Measurements from ENCODE around the gene THUMPD2.
"Not testable (repeated sequence)": the region's sequence is repeated elsewhere in the genome, so short reads cannot be mapped to it uniquely, and the experiment has no call there.

The THUMPD2 gene, protein sequence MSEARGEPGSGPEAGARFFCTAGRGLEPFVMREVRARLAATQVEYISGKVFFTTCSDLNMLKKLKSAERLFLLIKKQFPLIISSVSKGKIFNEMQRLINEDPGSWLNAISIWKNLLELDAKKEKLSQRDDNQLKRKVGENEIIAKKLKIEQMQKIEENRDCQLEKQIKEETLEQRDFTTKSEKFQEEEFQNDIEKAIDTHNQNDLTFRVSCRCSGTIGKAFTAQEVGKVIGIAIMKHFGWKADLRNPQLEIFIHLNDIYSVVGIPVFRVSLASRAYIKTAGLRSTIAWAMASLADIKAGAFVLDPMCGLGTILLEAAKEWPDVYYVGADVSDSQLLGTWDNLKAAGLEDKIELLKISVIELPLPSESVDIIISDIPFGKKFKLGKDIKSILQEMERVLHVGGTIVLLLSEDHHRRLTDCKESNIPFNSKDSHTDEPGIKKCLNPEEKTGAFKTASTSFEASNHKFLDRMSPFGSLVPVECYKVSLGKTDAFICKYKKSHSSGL

DNA sequence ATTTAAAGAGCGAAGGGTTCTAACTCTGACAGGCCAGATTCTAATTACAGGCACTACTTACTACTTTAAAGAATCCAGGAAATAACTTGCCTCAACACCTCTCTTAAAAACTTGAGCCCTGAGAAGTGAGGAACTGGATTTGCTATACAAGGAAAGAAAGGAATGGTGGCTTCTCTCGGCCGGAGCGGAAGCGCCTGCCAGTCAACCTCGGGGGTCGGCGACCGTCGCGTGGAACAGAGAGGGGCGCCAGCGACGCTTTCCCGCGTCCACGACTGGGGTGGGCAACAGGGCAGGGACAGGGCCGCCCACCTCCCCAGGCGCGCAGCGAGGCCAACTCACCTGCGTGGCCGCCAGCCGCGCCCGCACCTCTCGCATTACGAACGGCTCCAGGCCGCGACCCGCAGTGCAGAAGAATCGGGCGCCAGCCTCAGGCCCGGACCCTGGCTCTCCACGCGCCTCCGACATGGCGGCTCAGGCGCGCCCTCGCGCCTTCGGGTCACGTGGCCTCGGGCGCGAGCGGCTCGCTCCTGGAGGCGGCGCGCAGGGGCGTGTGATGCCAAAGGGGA lies at the start of gene THUMPD2:
THUMPD2 (minus strand) TSS at position 484 of the 566 bp plus-strand sequence; CDS start at position 465, 19 bp downstream.
- DNase-seq: peak; percentile 59

DNA sequence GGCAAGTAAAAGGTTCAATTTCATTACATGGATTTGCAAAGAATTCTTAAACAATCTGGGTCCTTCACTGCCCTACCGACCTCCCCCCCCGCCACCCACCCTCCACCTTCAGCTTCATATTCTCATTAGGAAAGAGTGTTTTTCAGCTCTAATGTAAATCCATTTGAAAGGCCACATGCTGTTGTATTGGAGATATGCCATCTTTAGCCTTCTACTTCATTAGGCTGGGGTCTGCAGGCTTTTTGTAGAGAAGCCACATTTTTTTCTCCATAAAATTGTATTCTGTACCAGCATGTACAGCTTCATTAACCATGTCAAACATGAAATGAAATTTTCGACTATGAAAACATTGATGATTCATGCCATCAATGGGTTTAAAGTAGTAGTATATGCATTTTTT lies 42.8 kb upstream of the THUMPD2 start:
- DNase-seq: no peak

DNA sequence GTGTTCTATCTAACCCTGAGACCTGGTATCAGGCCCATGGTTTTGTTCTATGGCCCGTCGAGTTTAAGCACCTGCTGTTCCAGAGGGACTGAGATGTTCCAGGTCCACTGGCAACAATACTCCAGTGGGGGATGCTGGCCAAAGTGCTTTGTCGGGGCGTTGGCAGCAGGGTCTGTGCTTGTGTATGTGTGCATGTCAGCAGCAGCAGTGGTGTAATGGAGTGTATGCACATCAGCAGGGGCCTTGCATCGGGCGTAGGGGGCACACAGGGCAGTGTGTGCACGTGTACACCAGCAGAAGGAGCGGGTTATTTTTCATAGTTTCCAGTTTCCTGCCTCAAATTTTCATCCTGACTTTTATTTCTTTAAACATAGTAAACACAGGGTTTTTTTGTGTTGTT lies 37.8 kb upstream of the THUMPD2 start:
- no peak for DNase-seq

DNA sequence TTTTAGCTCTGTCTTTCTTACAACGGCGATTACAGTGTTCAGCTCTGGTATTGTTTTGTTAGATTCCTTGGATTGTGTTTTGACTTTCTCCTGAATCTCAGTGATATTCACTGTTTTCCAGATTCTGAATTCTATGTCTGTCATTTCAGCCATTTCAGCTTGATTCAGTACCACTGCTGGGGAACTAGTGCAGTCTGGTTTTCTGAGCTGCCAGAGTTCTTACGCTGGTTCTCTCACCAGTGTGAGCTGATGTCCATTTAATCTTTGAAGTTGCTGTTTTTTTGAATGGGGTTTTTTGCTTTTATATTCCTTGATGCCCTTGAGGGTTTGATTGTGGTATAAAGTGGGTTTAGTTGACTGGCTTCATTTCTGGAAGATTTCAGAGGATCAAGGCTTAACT lies 37.4 kb upstream of the THUMPD2 start:
- DNase-seq: no peak

DNA sequence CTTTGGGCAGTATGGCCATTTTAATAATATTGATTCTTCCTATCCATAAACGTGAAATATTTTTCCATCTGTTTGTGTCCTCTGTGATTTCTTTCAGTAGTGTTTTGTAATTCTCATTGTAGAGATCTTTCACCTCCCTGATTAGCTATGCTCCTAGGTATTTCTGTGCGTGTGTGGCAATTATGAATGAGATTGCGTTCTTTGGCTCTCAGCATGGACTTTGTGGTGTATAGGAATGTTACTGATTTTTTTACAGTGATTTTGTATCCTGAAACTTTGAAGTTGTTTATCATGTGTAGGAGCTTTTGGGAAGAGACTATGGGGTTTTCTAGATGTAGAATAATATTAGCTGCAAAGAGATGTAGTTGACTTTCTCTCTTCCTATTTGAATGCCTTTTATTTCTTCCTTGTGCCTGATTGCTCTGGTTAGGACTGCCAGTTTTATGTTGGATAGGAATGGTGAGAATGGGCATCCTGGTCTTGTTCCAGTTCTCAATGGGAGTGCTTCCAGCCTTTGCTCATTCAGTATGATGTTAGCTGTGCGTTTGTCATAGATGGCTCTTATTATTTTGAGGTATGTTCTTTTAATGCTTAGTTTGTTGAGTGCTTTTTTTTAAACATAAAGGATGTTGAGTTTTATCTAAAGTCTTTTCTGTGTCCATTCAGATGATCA lies 27.0 kb upstream of the THUMPD2 start:
- no peak for DNase-seq

DNA sequence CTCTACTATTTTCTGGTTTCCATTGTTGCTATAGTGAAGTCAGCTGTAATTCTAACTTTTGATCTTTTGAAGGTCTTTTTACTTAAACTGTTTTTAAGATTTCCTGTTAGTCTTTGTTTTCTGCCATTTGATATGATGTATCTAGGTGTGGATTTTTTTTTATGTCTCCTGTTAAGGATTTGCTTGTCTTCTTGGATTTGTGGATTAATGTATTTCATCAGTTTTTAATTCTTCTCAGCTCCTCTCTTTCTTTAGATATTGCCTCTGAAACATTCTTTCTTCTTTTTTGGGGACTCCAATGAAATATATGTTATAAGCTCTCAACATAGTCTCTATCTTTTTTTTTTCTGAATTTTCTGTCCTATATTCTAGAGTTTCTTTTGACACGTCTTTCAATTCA lies 24.8 kb upstream of the THUMPD2 start:
- DNase-seq: no peak

DNA sequence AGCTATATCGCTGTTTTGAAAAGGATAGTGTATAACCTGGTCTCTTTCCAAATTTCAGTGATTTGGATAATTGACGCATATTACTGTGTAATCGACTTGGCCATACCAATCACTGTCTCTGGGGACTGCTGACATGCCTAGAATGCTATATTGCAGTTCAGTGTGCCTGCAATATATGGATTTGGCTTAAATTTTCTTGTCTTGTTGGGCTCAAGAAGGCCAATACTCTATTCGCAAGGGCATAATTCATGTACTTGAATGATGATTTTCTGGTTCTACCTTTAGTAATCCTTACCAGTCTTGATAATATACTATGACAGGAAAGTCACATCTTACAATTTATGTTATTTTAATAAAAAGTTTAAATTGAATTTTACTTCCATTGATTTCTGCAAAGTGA lies 21.7 kb upstream of the THUMPD2 start:
- DNase-seq: no peak

DNA sequence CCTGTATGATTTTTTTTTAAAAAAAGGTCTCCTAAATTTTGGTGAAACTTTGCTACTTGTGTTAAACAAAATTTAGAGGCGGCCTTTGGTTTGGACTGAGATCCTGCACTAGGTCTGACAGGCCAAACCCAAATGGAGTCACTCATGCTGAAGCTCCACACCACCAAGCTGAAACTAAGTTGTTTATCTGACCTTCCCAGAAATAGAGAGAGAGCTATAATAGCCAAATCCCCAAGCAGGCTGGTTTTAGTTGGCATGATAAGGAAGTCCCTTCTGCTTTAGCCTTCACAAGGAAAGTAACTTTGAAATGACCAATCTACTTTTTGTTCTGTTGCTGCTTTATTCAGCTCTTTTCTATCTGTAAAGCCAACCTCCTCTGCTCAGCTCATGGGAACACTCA lies 17.1 kb upstream of the THUMPD2 start:
- DNase-seq: no peak

DNA sequence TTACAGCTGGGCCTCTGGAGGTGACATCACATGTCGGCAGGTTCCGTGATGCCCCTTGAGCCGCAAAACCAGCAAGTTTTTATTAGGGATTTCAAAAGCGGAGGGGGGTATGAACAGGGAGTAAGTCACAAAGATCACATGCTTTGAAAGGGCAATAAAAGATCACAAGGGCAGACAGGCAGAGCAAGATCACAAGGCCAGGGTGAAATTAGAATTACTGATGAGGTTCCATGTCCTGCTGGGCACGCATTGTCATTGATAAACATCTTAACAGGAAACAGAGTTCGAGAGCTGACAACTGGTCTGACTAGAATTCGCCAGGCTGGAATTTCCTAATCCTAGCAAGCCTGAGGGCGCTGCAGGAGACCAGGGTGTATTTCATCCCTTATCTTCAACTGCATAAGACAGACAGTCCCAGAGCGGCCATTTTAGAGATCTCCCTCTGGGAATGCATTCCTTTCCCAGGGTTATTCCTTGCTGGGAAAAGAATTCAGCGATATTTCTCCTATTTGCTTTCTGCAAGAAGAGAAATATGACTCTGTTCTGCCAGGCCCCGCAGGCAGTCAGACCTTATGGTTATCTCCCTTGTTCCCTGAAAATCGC lies 11.3 kb upstream of the THUMPD2 start:
- not testable (repeated sequence) for DNase-seq

DNA sequence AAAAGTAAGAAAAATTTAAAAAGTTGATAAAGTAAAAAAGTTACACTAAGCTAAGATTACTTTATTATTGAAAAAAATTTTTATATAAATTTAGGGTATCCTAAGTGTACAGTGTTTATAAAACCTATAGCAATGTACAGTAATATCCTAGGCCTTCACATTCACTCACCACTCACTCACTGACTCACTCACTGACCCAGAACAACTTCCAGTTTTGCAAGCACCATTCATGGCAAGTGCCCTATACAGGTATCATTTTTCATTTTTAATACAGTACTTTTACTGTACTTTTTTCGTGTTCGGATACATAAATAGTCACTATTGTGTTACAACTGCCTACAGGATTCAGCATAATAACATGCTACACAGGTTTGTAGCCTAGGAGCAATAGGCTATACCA lies 8.9 kb upstream of the THUMPD2 start:
- DNase-seq: peak; percentile 74

DNA sequence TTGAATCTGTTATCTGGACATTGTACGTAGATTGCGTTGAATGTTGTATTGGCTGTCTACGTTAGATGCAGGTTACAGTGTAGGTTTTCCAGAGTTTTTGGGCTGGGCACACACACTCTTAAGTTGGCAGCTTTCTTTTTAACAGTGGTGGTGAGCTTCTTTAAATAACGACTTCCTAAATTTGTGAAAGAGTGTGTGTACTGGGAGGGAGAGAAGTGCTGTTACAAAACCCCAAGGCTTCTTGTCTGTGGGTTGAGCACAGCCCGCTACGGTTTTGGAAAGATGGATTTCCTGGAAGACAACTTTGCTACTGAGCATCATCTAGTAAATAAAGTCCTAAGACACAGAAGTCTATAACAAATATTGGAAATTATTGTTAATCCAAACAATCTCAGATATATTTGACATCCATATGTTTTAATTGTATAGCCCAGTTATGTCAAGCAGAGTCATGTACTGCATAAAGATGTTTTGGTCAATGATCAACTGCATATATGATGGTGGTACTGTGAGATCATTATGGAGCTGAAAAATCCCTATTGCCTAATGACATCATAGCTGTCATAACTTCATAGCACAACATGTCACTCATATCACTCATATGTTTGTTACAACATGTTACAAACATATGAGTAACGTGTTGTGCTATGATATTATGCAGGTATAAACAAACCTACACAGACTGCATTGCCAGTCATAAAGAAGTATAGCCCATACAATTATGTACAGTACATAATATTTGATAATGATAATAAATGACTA lies 7.9 kb upstream of the THUMPD2 start:
- DNase-seq: no peak

DNA sequence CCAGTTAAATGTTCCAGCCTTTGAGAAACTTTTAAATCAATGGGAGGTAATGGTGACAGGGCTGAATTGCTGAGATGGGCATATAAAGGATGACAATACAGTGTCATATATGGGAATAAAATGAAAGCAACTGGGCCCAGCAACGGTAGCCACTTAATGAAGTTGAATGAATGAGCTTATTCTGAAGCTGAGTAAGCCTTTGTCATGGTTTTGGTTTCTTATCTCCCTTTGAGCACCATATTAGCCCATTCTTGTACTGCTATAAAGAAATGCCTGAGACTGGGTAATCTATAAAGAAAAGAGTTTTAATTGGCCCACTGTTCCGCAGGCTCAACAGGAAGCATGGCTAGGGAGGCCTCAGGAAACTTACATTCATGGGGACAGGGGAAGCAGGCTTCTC lies 3.5 kb upstream of the THUMPD2 start:
- DNase-seq: no peak

DNA sequence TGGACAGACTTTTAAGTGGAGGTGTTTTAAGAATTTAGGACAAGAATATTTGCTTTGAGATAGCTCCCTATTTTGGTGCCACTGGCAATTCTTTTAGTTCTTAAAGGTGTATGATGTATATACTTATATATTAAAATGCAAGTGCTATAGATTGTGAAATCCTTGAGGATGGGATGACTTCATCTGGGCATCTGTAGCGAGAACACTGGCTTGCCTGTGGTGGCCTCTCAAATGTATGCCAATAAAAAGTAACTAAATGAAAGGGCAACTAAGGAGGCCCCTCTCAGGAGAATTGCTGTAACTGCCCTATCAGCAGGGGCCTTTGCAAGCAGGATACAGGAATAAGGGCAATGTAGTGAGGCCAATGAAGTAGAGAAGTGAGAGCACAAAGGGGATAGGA lies 2.6 kb upstream of the THUMPD2 start:
- DNase-seq: no peak

DNA sequence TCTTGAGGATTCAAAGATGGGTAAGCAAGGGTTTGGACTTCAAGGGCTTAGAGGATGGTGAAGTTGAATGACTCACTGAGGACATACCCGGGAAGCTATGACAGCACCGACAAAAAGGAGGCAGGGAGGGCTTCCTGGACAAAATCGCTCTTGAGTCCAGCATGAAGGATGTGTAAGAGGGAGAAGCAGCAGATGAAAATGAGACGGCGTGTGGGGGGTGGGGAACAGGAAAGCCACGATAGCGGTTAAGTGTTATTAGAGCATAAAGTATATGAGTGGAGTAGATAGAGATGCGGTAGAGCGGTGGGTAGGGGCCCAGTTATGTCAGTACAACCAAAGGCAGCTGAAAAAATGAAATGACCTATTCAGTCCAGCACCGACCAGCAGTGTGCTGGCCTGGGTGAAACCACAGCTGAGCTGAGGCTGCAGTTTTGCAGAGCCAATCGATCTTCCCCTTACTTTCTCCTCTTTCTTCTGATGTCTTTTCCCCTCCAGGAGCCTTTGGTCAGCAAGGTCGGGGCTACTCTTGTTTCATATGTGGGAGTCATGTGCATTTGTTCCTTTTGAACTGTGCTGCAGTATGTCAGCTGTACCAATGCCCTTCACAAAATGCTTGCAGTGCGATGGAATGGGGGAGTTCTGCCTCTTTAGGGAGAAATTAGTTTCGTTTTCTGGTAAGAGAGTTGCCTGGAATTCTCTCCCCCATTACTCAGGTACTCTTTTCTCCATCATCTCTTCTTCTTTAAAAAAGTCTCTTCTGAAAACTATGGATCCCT lies 2.0 kb upstream of the THUMPD2 start:
- no peak for DNase-seq

DNA sequence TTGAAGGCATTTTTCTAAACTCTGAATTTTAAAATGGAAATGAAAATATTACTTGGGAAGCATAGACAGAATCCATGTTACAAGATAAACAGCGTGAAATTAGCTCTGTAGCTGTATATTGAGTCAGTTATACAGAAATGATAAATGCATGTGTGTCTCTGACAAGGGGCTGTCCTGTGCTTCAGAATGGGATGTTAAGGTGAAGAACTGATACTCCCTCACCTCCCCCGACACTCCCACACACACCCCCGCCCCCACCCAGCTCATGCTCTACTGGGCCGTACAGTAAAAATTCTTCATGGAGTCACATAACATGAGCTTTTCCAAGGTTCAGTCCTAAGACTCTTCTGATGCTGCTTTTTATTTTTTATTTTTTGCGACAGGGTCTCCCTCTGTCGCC lies 869 bp upstream of the THUMPD2 start:
- DNase-seq: no peak

DNA sequence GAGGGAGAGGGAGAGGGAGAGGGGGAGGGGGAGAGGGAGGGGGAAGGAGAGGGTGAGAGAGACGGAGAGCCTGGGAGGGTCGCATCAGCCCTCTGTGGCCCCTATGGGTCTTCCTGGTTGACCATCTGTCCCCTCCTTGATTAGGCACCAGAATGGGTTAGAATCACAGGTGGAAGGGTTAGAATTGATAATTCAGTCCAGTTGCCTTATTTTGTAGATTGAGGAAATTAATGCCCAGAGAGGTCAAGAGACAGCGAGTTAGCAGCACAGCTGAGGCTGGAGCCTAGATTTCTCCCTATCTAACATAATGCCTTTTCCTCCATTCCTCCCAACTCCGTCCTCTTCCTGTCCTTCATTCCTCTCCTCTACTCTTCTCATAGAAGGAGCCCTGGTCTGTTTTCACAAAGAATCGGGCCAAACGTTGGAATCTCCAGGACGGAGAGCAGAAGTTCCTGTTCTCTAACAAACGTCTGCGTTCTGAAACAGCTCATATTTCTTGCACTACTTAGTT lies 338 bp upstream of the THUMPD2 start:
- no peak for DNase-seq

DNA sequence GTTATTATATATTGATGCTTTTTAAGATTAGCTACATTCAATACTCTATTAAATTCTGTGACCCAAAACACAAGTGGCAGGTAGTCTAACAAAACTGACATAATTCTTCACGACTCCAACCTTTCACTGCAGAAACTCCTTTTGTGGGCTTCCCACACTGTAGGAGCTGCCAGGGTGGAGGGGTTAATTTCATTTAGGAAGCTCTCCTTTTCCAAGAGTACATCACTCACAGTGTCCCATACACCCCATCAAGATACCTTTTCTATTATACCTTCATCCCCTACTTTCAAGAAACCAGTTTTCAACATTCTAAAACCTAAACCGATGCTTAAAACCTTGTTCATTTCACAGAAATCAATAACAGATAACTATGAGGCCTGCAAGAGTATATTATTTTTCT lies 825 bp downstream of the THUMPD2 start:
- DNase-seq: no peak

DNA sequence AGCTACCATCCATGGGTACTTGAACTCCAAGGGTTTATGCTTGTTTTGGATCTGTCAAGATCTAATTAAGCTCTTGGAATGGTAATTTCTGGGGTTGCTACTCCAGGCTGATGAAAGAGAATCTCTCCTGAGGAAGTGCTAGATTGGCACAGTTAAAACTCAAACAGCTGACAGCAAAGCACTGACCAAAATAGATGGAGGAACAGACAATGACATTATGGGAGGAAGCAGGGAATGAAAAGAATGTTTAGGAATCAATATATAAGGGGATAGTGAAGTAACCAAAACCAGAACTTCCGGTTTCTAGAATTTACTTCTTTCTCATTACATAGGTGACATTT lies 6.3 kb downstream of the THUMPD2 start:
- no peak for DNase-seq

DNA sequence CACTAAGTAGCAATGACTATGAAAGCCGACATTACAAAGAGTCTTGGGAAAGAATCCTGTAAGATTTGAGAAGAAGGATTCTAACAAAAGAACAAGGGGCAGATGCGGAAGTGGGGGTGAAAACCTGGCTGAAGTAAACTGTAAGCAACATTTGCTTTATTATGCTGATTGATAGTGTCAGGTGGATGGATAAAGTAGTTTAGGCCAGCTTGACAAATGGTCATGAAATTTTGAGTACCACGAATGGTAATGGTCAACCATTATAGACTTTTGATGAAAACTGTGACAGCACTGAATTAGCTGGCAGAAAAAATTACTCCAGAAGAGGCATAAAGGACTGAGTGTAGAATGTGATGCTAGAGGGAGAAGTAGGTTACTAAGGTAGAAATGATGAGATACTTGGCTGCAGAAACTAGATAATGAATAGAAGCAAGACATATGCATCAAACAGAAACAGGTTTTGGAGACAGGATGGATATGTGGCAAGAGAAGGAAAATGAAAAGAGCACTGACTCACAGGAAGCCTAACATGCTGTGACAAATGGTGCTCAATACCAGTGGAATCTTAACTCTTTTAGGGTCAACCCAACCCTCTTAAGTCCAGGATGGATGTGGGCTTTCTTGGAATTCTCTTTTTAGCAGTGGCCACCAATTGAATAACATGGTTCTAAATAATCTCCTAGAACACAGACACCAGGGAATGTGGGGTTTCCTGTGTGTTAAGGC lies 6.8 kb downstream of the THUMPD2 start:
- DNase-seq: no peak

DNA sequence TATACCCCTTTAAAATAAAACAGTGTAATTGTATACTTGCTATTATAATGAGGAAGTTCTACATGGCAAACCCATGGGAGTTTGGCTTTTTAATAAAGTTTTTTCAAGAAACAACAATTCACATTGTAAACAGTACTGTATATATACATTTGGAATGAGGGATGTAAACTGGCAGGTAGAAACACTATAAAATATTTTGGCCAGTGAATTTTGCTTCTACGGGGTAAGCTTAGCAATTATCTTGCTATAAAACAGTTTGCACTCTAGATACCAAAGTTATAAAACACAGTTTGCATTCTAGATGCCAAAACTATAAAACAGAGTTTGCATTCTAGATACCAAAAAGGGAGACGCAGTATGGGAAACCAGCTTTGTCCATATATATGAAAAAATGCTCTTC lies 16.6 kb downstream of the THUMPD2 start:
- no peak for DNase-seq

DNA sequence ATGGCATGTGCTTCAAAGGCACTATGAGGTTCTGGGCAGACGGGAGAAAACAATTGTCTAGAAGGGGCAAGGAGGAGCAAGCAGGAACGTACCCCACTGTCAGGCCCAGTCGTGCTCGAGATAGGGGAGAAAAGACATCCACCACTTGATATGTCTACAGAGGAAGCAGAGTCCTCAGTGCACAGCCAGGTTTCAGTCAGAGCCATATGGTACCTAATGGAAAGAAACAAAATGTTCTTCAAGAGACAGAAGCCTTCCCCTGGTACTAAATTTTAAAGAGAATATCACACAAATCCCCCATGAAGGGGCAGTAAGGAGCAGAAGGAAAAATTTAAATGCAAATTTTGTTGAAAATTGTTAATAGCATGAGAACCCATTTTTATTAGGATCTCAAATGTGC lies 21.9 kb downstream of the THUMPD2 start:
- no peak for DNase-seq

All from DMS79 treated with DMSO at 0.1 percent for 48 hours (cell line).